Neural progenitor cell (in vitro differentiated cells): ENCODE measurements around the gene MRPL36.

ENCODE experiments used
- EZH2 ChIP-seq: fragments of 200-600 bp; sonication (generic); IDR thresholded peaks from 2 replicates; pipeline ENCODE4 v1.6.1; 2017; ENCODE audit warnings: antibody characterized with exemption, mild to moderate bottlenecking, moderate library complexity
- EZH2phosphoT487 ChIP-seq: fragments of 200-600 bp; sonication (generic); IDR thresholded peaks from 2 replicates; pipeline ENCODE4 v1.6.1; 2017; ENCODE audit warnings: antibody characterized with exemption
- TF ChIP-seq, protein P1 (sequence below): fragments of 200-600 bp; sonication (generic); IDR thresholded peaks from 2 replicates; pipeline ENCODE4 v1.5.1; 2017; ENCODE audit warnings: antibody characterized with exemption, mild to moderate bottlenecking

DNA sequence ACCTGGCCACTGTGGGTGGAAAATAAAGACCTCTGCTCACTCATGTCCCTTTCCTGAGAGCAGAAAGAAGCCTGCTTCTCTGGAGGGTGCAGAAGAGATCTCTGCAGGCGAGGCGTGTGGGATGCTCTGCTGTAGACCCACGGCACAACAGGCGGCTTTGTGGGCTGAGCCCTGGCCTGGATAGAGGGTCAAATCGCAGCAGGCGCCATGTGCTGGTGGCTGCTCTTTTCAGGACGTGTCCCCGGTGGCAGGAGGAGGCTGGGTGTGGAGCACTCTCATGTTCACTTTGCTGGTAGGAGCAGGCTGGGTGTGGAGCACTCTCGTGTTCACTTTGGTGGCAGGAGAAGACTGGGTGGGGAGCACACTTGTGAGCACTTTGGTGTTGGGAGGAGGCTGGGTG lies 48.0 kb upstream of the MRPL36 start:
- TF ChIP-seq, protein P1, sequence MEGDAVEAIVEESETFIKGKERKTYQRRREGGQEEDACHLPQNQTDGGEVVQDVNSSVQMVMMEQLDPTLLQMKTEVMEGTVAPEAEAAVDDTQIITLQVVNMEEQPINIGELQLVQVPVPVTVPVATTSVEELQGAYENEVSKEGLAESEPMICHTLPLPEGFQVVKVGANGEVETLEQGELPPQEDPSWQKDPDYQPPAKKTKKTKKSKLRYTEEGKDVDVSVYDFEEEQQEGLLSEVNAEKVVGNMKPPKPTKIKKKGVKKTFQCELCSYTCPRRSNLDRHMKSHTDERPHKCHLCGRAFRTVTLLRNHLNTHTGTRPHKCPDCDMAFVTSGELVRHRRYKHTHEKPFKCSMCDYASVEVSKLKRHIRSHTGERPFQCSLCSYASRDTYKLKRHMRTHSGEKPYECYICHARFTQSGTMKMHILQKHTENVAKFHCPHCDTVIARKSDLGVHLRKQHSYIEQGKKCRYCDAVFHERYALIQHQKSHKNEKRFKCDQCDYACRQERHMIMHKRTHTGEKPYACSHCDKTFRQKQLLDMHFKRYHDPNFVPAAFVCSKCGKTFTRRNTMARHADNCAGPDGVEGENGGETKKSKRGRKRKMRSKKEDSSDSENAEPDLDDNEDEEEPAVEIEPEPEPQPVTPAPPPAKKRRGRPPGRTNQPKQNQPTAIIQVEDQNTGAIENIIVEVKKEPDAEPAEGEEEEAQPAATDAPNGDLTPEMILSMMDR = no peak
- no peak for TF ChIP-seq EZH2phosphoT487
- no peak for TF ChIP-seq EZH2
